Loucy (cell line): ENCODE data around the gene SSBP3.
"Not testable (repeated sequence)": the region's sequence is repeated elsewhere in the genome, so short reads cannot be mapped to it uniquely, and the experiment has no call there.

Source experiments
- H2AFZ ChIP-seq: fragments of 200-600 bp; sonication (generic); 2 replicates; pipeline ENCODE4 v1.6.0; 2016; ENCODE audit warnings: antibody characterized with exemption, mild to moderate bottlenecking, low read length, moderate library complexity
- H3F3A ChIP-seq: fragments of 200-600 bp; 2 replicates; pipeline ENCODE4 v1.6.0; 2016; ENCODE audit warnings: antibody characterized with exemption, low read depth, mild to moderate bottlenecking
- H3K27me3 ChIP-seq: fragments of 200-600 bp; sonication (generic); 2 replicates; pipeline ENCODE4 v1.6.1; 2014; ENCODE audit warnings: low read length, mild to moderate bottlenecking; ENCODE audit not compliant: insufficient read depth, poor library complexity, severe bottlenecking
- H3K36me3 ChIP-seq: fragments of 200-600 bp; sonication (generic); 2 replicates; pipeline ENCODE4 v1.6.1; 2016; ENCODE audit warnings: low read length; ENCODE audit not compliant: insufficient read depth
- H3K4me1 ChIP-seq: fragments of 200-600 bp; sonication (generic); 2 replicates; pipeline ENCODE4 v1.5.1; 2014; ENCODE audit warnings: low read length, mild to moderate bottlenecking; ENCODE audit not compliant: insufficient read depth, poor library complexity, severe bottlenecking
- H3K4me2 ChIP-seq: fragments of 200-600 bp; sonication (generic); 2 replicates; pipeline ENCODE4 v1.6.0; 2014; ENCODE audit warnings: antibody characterized with exemption, low read length, low read depth, mild to moderate bottlenecking; ENCODE audit not compliant: poor library complexity, severe bottlenecking
- H3K4me3 ChIP-seq: fragments of 200-600 bp; sonication (generic); 2 replicates; pipeline ENCODE4 v1.5.1; 2014; ENCODE audit warnings: low read length, mild to moderate bottlenecking, mixed read lengths; ENCODE audit not compliant: poor library complexity, severe bottlenecking
- H3K79me2 ChIP-seq: fragments of 200-600 bp; sonication (generic); 2 replicates; pipeline ENCODE4 v1.6.1; 2014; ENCODE audit warnings: low read length; ENCODE audit not compliant: insufficient read depth
- H3K9ac ChIP-seq: fragments of 200-600 bp; sonication (generic); 2 replicates; pipeline ENCODE4 v1.6.0; 2014; ENCODE audit warnings: mild to moderate bottlenecking, low read depth, low read length, moderate library complexity; ENCODE audit not compliant: poor library complexity, severe bottlenecking
- H3K9me2 ChIP-seq: fragments of 200-600 bp; sonication (generic); replicated peaks from 2 replicates; pipeline ENCODE4 v1.6.1; 2016; ENCODE audit warnings: low read depth, low read length, mixed read lengths
- H3K9me3 ChIP-seq: fragments of 200-600 bp; sonication (generic); 2 replicates; pipeline ENCODE4 v1.6.1; 2014; ENCODE audit warnings: mild to moderate bottlenecking, antibody characterized with exemption, low read length, low read depth; ENCODE audit not compliant: insufficient read depth
- H4K20me1 ChIP-seq: fragments of 200-600 bp; sonication (generic); 2 replicates; pipeline ENCODE4 v1.6.0; 2014; ENCODE audit warnings: antibody characterized with exemption, low read length, mild to moderate bottlenecking; ENCODE audit not compliant: insufficient read depth, poor library complexity, severe bottlenecking
- CTCF ChIP-seq: fragments of 200-600 bp; sonication (generic); conservative IDR thresholded peaks from 2 replicates; pipeline ENCODE4 v1.5.1; 2014; ENCODE audit warnings: mild to moderate bottlenecking, antibody characterized with exemption, low read length
- EZH2phosphoT487 ChIP-seq: fragments of 200-600 bp; IDR thresholded peaks from 2 replicates; pipeline ENCODE4 v1.6.1; 2018; ENCODE audit warnings: antibody characterized with exemption, mild to moderate bottlenecking, moderate library complexity, borderline replicate concordance

The SSBP3 gene

GRCh38 chr1:54425152-54425584 is 19.0 kb upstream of the SSBP3 start:
- Histone ChIP-seq H3K9ac (no peak overlapping the region), H3K4me2 (no peak overlapping the region), H3K9me2 (no peaks in the 10 kb centered on the region), H3K4me3 (no peak overlapping the region), H3F3A (no peaks in the 10 kb centered on the region), H3K36me3 (no peaks in the 10 kb centered on the region), H2AFZ (no peak overlapping the region), H3K79me2 (no peaks in the 10 kb centered on the region), H3K27me3 (no peaks in the 10 kb centered on the region), H4K20me1 (no peaks in the 10 kb centered on the region), H3K9me3 (no peaks in the 10 kb centered on the region), H3K4me1 (no peaks in the 10 kb centered on the region)
- TF ChIP-seq CTCF (no peak), EZH2phosphoT487 (no peak)

GRCh38 chr1:54424398-54424797 is 18.2 kb upstream of the SSBP3 start:
- no peaks in the 10 kb centered on the region for H3K9me3 ChIP-seq
- TF ChIP-seq CTCF (no peak), EZH2phosphoT487 (no peak)
- H3K9ac ChIP-seq = no peak overlapping the region
- H3K36me3 ChIP-seq = no peaks in the 10 kb centered on the region
- no peaks in the 10 kb centered on the region for H3K27me3 ChIP-seq
- H3K4me3 ChIP-seq = no peak overlapping the region
- H2AFZ ChIP-seq = no peak overlapping the region
- no peaks in the 10 kb centered on the region for H3K9me2 ChIP-seq
- no peaks in the 10 kb centered on the region for H3K79me2 ChIP-seq
- H3K4me1 ChIP-seq = no peaks in the 10 kb centered on the region
- H3F3A ChIP-seq = no peaks in the 10 kb centered on the region
- no peaks in the 10 kb centered on the region for H4K20me1 ChIP-seq
- H3K4me2 ChIP-seq = no peak overlapping the region

GRCh38 chr1:54421101-54421504 is 14.9 kb upstream of the SSBP3 start:
- Histone ChIP-seq H3K4me2 (no peak overlapping the region), H3K4me3 (no peak overlapping the region), H4K20me1 (no peaks in the 10 kb centered on the region), H3K9ac (no peak overlapping the region), H3K4me1 (no peaks in the 10 kb centered on the region), H3K27me3 (no peaks in the 10 kb centered on the region), H3K9me3 (no peaks in the 10 kb centered on the region), H2AFZ (no peak overlapping the region), H3F3A (no peaks in the 10 kb centered on the region), H3K9me2 (no peaks in the 10 kb centered on the region), H3K36me3 (no peaks in the 10 kb centered on the region), H3K79me2 (no peaks in the 10 kb centered on the region)
- no peak for TF ChIP-seq EZH2phosphoT487
- TF ChIP-seq CTCF = no peak

GRCh38 chr1:54418598-54418997 is 12.4 kb upstream of the SSBP3 start:
- not testable (repeated sequence) for H3K36me3 ChIP-seq, H3F3A ChIP-seq, H3K9me3 ChIP-seq

More at GRCh38 chr1:54418598-54418997, 12.4 kb upstream of the SSBP3 start:
- H3K79me2 ChIP-seq, H3K4me3 ChIP-seq, H2AFZ ChIP-seq, H3K4me1 ChIP-seq, H3K4me2 ChIP-seq, H3K9ac ChIP-seq, H3K9me2 ChIP-seq, H3K27me3 ChIP-seq, H4K20me1 ChIP-seq: not testable (repeated sequence)
